Stimulated activated CD4-positive, alpha-beta T cell treated with anti-CD3 and anti-CD28 coated beads, Interleukin-1b, Interleukin-23, amount 100 ng/mL, for 24 hours (primary cell): ENCODE measurements around the gene BMP3.

Experiments used
- DNase-seq, 4 experiments: peaks; one replicate each; pipeline ENCODE4 v3.0.0-alpha.2; 2020; ENCODE audit warnings: low read depth in 4 of 4, low spot score in 1 of 4

The BMP3 gene

DNA sequence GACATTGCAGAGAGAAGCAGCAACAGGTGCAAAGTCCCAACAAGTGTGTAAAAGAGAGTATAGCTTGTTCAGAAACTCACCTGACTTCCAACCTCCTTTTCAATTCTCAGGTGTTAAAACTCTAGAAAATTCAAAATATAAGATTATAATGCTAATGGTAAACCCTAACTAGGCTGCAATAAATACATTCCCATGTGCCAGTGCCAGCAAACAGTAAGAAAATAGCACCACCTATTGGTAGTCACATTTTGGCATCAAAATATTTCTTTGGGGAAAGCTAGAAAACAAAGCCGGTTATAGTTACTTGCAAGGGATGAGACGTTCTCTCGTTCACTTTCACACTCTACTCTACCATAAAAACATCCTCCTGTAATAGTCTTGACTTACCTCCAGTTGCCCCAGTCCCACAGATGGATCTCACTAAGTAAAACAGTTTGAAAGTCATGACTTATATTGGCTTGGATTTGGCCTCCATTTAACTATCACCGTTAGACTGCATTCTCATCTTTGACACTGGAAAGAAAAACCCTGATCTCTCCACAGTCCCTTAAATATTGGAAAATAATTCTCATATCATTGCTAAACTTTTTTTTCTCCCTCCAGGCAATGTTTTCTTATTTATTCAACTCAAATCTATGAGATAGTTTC, 9.6 kb downstream of the BMP3 start:
- no peak for DNase-seq

DNA sequence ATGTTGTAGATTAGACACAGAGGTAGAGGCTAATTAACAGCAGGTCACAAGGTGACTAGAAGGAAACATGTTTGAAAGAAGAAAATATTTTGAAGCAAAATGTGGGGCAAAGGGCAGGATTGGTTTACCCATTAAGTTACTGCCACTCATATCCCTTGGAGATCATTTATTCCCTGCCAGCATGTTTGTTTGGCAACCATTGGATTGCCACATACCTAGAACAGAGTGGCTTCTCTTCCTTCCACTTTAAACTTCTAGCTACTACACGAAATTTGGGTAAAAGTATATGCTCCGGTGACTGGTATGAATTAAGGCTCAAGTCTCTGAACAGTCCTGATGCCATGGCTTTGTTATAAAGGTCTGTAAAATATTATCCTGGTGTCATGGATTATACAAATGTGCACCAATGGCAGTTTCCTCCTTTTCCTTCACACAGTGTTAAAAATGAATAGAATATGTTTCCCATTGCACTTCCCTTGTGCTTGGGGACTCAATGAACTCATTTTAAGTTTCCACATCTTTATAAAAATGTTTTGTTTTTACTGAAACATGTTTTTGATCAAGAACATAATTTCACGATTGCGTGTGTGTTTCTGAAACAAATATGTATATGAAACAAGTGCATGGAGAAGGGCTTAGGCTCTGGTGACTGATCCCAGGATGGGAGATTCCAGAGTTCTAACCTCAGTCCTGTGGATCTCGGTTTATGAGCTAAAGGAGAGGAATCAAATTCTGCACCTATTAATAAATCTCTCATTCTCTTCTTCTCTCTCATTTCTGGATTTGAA, 12.3 kb downstream of the BMP3 start:
- DNase-seq, result no peak

DNA sequence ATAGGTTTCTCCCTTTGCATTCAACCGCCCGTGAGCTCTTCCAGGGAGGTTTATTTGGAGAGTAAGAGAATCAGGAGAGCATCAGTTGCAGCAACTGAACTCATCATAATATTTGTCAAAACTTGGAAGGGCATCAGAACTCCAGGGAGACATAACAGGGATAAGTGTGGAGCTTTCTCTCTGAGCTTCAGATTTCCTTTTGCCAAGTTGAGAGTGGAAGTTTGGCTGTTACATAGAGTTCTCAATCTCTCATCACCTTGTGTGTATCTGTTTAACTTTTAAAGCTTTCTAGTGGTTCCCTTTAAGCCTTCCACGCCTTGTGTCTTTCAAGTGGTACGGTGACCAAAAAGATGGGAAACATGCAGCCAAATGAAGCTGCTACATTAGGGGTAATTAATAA, 18.8 kb downstream of the BMP3 start:
- no peak for DNase-seq

DNA sequence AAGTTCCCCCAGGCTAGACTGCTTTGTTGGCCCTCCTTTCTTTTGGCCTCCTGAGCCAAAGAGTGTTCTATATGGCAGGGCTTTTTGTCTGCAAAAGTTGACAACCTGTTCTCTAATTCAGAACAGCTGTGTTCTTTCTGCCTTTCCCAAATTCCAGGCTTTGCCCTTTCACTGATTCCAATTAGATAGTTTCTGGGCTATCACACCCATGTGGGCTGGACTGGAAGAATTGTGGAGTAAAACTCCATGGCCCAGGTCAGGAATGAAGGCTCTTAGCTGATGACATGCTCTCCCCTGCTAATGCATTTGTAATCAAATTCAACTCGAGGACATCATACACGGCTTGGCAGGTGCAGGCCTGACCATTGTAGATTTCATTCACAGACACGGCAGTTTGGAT, 19.4 kb downstream of the BMP3 start:
- DNase-seq, result no peak

DNA sequence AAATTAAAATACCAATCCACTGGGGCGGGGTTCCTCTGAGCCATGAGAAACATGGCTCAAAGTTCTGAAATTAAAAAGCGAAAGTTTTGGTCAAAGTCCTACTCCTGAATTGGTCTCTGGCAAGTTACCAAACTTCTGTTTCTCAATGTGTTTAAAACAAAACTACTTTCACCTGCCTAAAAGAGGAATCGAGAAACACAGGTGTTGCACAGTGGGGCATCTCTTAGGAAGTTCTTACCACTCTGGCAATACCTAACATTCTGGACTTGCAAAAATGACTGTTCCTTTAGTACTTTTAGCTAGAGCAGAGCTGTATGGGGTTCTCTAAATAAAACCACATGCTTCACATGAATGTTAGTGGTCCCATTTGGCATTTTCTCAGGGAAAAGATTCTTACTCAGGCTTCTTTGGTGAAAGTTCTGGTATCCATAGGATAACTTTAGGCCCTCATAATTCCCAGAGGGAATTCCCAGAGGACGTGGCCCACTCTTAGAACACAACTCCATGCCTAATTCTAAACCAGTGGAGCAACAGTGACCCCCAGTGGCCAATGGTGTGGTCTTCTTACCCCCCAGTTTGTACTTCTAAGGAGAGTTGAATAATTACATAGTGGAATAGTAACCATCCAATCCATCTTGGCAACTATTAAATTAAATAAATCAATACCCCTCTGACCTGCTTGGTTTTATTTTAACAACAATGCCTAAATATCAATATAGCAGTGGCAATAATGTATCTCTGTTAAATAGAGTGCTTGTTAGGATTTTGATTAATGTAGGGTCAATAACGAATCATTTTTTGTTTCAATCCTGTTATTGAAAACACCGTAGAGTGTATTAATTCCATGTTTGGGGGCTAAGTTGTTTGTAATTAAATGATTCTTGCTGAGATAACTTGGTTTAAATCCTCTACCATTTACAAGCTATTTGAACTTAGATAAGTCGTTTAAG, 21.9 kb downstream of the BMP3 start:
- peak in 3 of 4 experiments; percentile 13 to 35 (median 25) for DNase-seq

DNA sequence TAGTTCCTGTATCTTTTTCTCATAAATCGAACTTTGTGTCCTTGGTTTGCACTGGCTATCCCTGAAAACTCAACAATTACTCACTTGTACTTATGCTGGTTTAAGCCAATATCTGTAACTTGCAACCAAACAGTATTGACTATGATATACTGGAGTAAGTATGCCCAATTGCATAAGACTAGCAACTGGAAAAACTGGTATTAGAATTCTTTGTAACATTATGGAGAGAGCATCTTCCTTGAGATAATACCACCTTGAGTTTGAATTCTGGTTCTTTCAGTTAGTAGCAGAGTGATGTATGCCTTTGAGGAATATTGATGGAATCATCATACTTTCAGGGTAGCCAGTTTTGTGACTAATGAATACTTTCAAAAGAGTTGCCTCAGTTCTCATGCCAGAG, 28.1 kb downstream of the BMP3 start:
- no peak for DNase-seq

DNA sequence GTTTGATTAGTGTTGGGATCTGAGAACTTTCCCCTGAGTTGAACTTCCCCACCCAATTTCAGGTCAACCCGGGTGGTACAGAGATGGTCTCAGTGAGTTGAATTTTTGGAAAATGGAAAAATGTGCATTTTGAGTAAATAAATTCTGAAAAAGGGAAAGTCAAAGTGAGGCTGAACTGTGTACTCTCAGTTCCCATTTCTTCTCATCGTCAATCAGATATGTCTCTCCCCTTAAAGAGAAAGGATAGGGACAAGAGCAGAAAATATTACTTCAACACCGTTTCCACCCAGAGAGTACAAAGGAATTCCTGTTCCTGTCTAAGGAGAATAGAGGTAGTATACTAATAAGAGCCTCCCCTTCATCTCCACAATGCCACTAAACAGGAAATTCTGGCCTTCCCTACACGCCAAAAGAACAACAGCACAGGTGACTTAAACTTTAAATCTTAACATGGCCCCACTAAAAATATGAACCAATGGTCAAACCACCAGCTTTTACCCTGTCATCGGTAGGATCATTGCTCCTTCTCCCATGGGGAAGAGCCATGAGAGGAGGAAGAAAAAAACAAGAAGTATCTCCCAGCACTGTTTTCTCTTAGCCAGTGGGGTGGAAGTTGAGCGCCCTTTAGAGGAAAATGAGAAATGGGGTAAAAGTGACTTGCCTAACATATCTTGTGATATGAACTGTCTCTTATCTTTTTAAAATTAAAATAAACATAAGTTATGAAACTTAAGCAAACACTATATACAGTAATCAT, 30.3 kb downstream of the BMP3 start:
- no peak for DNase-seq

DNA sequence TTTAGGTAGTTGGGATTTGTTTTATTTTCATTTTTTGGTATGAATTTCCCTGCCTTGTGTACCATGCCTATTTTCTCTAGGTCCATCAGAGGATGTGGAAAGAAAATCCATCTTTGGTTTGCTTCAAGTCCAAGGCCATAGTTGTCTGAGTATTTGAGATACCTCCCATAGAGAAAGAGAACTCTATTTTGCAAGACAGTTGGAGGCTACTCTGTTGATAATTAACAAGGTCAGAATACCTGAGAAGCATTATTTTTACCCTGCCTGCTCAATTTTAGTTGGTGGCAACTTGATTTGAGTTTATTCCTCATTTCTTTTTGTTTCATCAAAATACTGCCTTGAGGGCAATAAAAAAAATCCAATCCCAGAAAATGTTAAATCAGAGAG, 30.8 kb downstream of the BMP3 start:
- no peak for DNase-seq

DNA sequence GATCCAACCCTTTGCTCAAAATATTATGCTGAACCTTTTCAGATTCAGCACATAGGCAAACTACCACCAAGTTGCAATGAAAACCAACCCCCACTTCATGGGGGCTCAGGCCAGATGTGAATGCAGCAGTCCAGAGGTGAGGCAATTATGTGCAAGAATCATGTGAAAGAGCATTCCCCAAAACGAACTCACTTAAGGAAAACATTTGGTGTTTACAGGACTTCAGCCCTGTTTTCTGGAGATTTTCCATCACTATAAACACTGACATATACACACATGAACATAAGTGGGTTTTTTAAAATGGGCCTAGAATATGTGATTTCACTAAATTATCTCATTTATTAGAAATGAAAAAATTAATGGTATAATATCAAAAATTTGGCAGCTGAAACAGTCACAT, 31.5 kb downstream of the BMP3 start:
- no peak for DNase-seq

DNA sequence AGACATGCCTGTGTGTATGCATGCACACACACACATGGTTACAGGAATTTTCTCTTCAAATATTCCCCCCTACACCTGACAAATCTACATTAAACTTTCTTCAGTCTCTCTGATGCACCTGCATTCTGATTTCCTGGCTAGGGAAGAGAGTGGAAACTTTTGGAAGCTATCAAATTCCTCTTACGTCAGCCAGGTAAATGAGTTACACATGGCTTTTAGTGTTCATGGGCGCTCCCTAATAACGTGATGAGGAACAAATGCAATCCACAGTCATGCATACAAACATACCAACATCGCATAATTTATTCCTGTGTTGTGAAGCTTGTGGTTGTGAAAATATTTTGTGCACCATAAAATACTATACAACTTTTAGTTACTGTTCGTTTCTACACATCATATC, 34.9 kb downstream of the BMP3 start:
- DNase-seq, result no peak

DNA sequence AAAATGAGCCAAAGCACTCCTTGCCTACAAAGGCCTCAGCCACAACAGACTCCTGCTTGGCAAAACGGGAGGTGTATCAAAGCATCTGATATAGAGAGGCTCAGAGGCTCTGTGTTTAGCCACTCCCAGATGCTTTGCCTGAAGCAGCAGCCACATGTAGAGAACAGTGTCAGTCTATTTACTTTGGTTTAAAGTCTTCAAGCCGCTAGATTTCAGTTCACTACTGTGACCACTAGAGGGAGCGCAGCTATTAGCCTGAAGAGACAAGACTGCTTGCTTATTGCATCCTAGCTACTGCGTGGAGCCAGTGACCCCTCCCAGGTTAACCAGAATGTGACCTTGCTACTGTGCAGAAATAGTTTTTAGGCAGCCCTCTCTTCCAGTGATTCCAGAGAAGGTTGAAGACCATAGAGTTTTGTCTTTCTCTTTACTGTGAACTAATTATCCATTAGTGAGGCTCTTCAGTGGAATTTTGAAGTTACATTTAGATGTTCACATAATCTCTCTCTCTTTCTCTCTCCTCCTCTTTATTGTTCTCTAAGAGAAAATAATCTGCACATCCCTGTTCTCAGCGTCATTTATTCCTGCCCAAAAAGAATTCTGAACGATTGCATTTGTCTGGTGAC, 39.3 kb downstream of the BMP3 start:
- peak; percentile 10 to 34 (median 24) for DNase-seq

DNA sequence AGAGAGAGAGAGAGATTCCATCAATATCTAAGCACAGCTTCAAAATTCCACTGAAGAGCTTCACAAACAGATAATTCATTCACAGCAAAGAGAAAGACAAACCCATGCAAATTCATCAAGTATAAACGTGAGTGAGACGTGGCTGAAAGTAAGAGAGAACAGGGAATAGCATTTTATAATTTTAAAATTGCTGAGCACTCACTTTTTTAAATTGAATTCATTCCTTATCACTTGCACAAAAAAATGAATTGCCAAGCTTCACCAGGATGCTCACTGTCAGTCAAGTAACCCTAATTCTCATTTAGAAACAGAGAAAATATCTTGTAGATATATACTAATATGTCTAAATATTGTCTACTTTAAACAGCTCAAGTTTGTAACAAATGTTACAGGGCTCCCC, 40.5 kb downstream of the BMP3 start:
- no peak for DNase-seq

DNA sequence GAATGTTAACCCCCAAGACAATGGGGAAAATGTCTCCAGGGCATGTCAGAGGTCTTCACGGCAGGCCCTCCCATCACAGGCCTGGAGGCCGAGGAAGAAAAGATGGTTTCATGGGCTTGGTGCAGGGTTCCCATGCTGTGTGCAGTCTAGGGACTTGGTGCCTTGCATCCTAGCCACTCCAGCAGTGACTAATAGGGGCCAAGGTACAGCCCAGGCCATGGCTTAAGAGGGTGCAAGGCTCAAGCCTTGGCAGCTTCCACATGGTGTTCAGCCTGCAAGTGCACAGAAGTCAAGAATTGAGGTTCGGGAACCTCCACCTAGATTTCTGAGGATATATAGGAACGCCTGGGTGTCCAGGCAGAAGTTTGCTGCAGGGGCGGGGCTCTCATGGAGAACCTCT, 50.6 kb downstream of the BMP3 start:
- DNase-seq, result no peak

DNA sequence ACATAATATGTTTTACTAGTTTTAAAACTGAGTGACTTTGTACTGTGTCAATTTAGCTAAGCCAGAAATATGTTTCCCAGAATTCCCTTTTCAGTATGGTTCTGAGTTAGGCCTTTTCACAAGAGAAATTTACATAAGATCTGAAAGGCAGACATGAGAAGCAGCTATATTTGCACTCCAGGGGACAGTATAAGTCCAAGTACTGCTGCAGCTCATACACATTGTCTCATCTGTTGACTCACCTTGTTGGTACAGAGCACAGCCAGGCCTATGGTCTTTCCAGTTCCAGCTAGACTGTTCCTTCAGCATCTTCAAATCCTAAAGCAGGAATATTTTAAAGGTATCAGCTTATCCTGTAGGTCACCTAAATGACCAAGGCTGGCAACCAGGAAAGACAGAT, 53.5 kb downstream of the BMP3 start:
- no peak for DNase-seq

DNA sequence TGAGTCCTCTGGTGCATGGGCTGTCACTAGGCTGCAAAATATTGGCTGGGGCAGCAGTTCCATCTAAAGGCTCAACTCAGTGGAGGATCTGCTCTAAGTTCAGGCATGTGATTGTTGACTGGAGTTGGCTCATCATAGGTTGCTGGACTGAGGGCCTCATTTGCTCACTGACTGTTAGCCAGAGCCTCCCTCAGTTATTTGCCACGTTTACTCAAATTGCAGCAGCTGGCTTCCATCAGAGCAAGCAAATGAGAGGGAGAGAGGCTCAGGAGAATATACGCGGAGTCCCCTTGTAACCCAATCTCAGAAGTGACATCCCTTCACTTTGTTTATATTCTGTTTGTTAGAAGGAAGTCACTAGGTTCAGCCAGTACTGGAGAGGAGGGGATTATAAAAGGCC, 54.1 kb downstream of the BMP3 start:
- no peak for DNase-seq

DNA sequence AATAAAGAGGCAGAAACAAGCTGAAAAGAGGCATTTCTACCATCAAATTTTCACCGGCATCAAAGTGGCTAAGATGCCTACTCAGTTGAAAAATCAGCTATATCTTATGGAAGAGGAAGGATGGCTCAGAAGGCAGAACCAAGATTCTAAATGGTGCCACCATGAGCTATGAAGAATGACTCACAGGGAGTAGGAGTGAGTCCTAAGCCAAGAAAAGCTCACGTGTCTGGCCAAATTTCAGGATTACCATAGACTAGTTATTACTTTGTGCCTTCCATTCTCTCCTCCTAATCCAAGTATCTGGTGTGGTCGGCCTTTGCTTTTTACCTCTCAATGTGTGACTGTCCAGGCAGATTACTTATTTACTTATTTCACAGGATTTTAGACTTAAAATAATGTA, 54.8 kb downstream of the BMP3 start:
- no peak for DNase-seq

DNA sequence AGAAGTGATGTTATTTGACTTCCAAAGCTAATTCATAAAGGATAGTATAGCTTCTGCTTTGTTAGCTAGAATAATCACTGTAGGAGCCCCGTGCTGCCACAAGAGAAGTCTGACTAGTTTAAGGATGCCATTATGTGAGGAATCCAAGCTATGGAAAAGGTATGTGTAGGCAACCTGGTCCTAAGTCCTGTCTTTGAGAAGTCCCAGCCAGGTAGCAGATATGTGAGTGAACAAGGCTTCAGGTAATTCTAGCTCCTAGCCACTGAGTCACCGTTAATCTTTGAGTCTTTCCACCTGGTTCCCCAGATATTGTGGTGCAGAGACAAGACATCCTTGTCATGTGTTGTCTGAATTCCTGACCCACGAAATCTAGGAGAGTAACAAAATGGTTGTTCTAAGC, 55.5 kb downstream of the BMP3 start:
- DNase-seq, result no peak

DNA sequence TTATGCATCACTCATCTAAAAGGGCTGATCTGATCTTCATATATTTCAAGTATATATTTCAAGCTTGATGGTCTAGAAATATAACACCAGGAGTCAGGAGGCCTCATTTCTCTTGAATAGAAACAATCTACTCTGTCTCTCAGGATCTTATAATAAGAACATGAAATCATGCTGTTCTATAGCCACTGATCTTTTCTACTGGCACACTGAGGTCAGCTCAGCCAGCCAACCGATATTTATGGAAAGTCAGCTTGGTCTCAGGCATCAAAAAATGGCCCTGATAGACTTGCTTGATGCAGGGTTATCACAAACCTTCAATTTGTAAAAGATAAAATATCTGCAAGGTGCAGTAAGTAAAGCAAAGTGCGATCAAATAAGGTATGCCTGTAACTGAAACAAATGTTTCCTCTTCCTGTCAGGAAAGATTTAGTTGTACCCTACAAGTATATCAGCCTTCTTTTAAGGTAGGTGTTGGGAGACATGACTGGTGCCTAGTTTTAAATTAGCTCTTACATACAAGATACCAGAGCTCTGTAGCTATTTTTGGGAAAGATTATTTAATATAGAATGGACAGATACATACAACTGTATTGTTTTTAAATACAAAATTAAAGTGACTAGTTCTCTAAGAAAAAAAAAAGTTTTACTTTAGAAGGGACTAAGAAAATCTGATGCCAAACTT, 63.4 kb downstream of the BMP3 start:
- no peak for DNase-seq

DNA sequence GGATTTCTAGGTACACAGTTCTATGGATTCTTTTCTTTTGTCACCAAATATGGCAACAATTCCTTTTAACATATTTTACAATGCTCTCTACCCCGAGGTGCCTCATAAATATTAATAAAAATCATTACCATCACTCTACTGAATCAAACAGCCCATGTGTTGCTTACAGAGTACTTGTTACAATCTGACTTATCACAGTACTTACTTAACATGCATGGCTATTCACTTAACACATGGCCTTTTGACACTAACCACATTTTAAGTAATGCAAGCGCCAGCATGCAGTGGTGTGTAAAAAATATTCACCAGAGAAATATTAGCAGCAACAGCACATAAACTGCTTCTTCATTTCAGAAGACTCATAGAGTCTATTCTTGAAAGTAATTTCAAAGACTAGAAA, 64.9 kb downstream of the BMP3 start:
- DNase-seq, result no peak

DNA sequence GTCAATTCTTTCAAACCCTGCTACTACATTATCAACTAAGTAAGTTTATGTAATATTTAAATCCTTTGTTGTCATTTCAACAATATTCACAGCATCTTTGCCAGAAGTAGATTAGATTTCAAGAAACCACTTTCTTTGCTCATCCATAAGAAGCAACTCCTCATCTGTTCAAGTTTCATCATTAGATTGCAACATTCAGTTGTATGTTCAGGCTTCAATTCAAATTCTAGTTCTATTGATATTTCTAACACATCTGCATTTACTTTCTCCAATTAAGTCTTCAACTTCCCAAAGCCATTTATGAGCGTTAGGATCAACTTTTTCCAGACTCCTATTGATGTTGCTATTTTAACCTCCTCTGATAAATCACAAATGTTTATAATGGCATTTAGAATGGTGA, 66.1 kb downstream of the BMP3 start:
- DNase-seq, result no peak
